GM12878 (cell line): ENCODE data around the gene KIAA1671. TPM values are rescaled to one million over a fixed set of nuclear protein-coding genes. Genes with fewer than 3 reads are reported as not detected.

Source experiments
- ATAC-seq: fragments of 200-7000 bp; cut with Tn5 transposase; 3 replicates; pipeline ENCODE4 v1.9.1; 2020; ENCODE audit warnings: mild to moderate bottlenecking, moderate library complexity
- BruUV-seq: library from RNA; stranded (reverse); fragments of 400-500 nt; replicated peaks from 2 replicates; lab custom pipeline; 2021; lab: Mats Ljungman, UMichigan
- CTCF ChIA-PET: fragments of 300-600 bp; sonication (Branson Sonifier 250); formaldehyde crosslinking; extraction: SDS; loops from one replicate; lab custom pipeline; 2021; ENCODE audit warnings: inconsistent platforms; lab: Yijun Ruan, JAX
- POLR2A ChIA-PET: fragments of 350-600 bp; formaldehyde crosslinking; extraction: SDS; loops from one replicate; lab custom pipeline; 2021; ENCODE audit warnings: inconsistent platforms; lab: Charles Lee
- RAD21 ChIA-PET: fragments of 300-600 bp; sonication (Branson Sonifier 250); formaldehyde crosslinking; loops from one replicate; lab custom pipeline; 2023; ENCODE audit warnings: antibody characterized with exemption; ENCODE audit not compliant: unreplicated experiment; lab: Charles Lee
- SMC1A ChIA-PET: fragments of 300-600 bp; sonication (Branson Sonifier 250); formaldehyde crosslinking; loops from one replicate; lab custom pipeline; 2023; ENCODE audit not compliant: unreplicated experiment, uncharacterized antibody; lab: Charles Lee
- DNase-seq: peaks from one replicate; pipeline ENCODE4 v3.0.0-alpha.2; 2011; ENCODE audit warnings: low read depth, low spot score
- FAIRE-seq: peaks from 3 replicates; lab custom pipeline; 2011; peaks lifted over from hg19 to GRCh38; lab: Jason Lieb, UNC
- H2AFZ ChIP-seq: 2 replicates; pipeline ENCODE4 v1.6.0; 2011; ENCODE audit warnings: low read depth, low read length, control low read depth; ENCODE audit not compliant: control insufficient read depth
- H3K27ac ChIP-seq: 2 replicates; pipeline ENCODE4 v1.5.1; 2011; ENCODE audit warnings: control low read depth; ENCODE audit not compliant: control insufficient read depth, insufficient read depth
- H3K27me3 ChIP-seq, 2 experiments: replicated peaks in 1 of 2; 2 replicates each; pipeline versions ENCODE4 v1.6.0 to v1.6.1; 2011; ENCODE audit warnings: low read length in 1 of 2; ENCODE audit not compliant: control insufficient read depth in 2 of 2, insufficient read depth in 2 of 2
- H3K36me3 ChIP-seq, 2 experiments: 2 replicates each; pipeline ENCODE4 v1.5.1; 2011; ENCODE audit warnings: low read length in 1 of 2; ENCODE audit not compliant: control insufficient read depth in 2 of 2, insufficient read depth in 2 of 2
- H3K4me1 ChIP-seq: 2 replicates; pipeline ENCODE4 v1.6.1; 2011; ENCODE audit warnings: mild to moderate bottlenecking, low read length, moderate library complexity, mixed read lengths; ENCODE audit not compliant: control insufficient read depth, insufficient read depth
- H3K4me2 ChIP-seq: 2 replicates; pipeline ENCODE4 v1.6.0; 2011; ENCODE audit warnings: control low read depth; ENCODE audit not compliant: control insufficient read depth, insufficient read depth
- H3K4me3 ChIP-seq: fragments of 200-600 bp; sonication (generic); 2 replicates; pipeline ENCODE4 v1.5.1; 2016
- H3K79me2 ChIP-seq: 2 replicates; pipeline ENCODE4 v1.6.0; 2011; ENCODE audit warnings: low read length; ENCODE audit not compliant: control insufficient read depth, insufficient read depth
- H3K9ac ChIP-seq: 2 replicates; pipeline ENCODE4 v1.8.0; 2011; ENCODE audit warnings: low read length, control low read depth, mixed read lengths; ENCODE audit not compliant: control insufficient read depth, insufficient read depth
- H3K9me3 ChIP-seq: replicated peaks from 3 replicates; pipeline ENCODE4 v1.5.1; 2011; ENCODE audit warnings: mild to moderate bottlenecking, low read length; ENCODE audit not compliant: control insufficient read depth, insufficient read depth
- H4K20me1 ChIP-seq: 2 replicates; pipeline ENCODE4 v1.6.0; 2011; ENCODE audit not compliant: control insufficient read depth, insufficient read depth
- BHLHE40 ChIP-seq, 2 experiments: fragments of 450-650 bp in 1 of 2; IDR thresholded peaks; 2 replicates each; pipeline ENCODE4 v1.6.1; 2011 to 2017; ENCODE audit warnings: low read depth in 2 of 2, borderline replicate concordance in 1 of 2, improper control_type of control experiment in 1 of 2, low read length in 1 of 2, mild to moderate bottlenecking in 1 of 2
- BMI1 ChIP-seq: fragments of 450-650 bp; IDR thresholded peaks from 2 replicates; pipeline ENCODE4 v1.6.1; 2016; ENCODE audit warnings: mild to moderate bottlenecking, moderate library complexity, borderline replicate concordance
- GABPA ChIP-seq: IDR thresholded peaks from 2 replicates; pipeline ENCODE4 v1.6.1; 2014; ENCODE audit warnings: antibody characterized with exemption, low read depth, mild to moderate bottlenecking, inconsistent platforms
- LARP7 ChIP-seq: fragments of 450-650 bp; IDR thresholded peaks from 2 replicates; pipeline ENCODE4 v1.6.1; 2017; ENCODE audit warnings: mild to moderate bottlenecking
- MYB ChIP-seq: fragments of 150-350 bp; IDR thresholded peaks from 2 replicates; pipeline ENCODE4 v1.6.1; 2014; ENCODE audit warnings: mild to moderate bottlenecking, low read depth, low read length, borderline replicate concordance
- RAD21 ChIP-seq: IDR thresholded peaks from 2 replicates; pipeline ENCODE4 v1.6.1; 2011; ENCODE audit warnings: mild to moderate bottlenecking, low read depth, low read length, moderate library complexity; ENCODE audit not compliant: insufficient read depth
- SIX5 ChIP-seq: IDR thresholded peaks from 2 replicates; pipeline ENCODE4 v1.6.1; 2011; ENCODE audit warnings: mild to moderate bottlenecking, low read depth, low read length, moderate library complexity; ENCODE audit not compliant: severe bottlenecking
- ZNF207 ChIP-seq: fragments of 450-650 bp; IDR thresholded peaks from 2 replicates; pipeline ENCODE4 v1.6.1; 2014; ENCODE audit warnings: antibody characterized with exemption, mild to moderate bottlenecking, borderline replicate concordance
- WGBS: methylation state at CpG from one replicate; pipeline ENCODE4 v1.1.6; 2016; ENCODE audit warnings: low lambda C conversion rate; ENCODE audit not compliant: insufficient replicate concordance, insufficient coverage; ENCODE audit errors: missing lambda C conversion rate; 5-methylcytosine and 5-hydroxymethylcytosine counted together
- in situ Hi-C: fragments of 300-500 bp; cut with MboI; formaldehyde crosslinking; loops from 9 replicates; pipeline ENCODE4 v1.14.3; 2018; ENCODE audit warnings: mixed read lengths
- intact Hi-C: fragments of 100-400 bp; cut with micrococcal nuclease; formaldehyde crosslinking; loops from one replicate; pipeline ENCODE4 v1.14.2; 2022; ENCODE audit not compliant: unreplicated experiment
- polyA plus RNA-seq, 11 experiments: library from polyadenylated mRNA; depleted of rRNA in 4 of 11; unstranded in 6 of 11; stranded (reverse) in 5 of 11; fragments of >200 nt; fragmentation: Nextera tagmentation in 4 of 11; fragmentation: Illumina TruSeq in 1 of 11; extraction: Ambion mirVana in 4 of 11; extraction: Trizol in 1 of 11; gene quantifications; 1 replicate in 1 of 11; 2 replicates in 10 of 11; pipeline versions ENCODE4 v1.2.1 to v1.2.3, GENCODE V29; 2011 to 2016; ENCODE audit warnings: inconsistent platforms in 2 of 11, missing spikeins in 2 of 11, low read depth in 1 of 11
- total RNA-seq, 4 experiments: library from RNA; depleted of rRNA in 3 of 4; stranded (reverse); fragments of >200 nt in 3 of 4; fragmentation: Illumina TruSeq in 1 of 4; extraction: Trizol in 1 of 4; gene quantifications; 2 replicates each; pipeline versions ENCODE4 v1.2.1 to v1.2.3, GENCODE V29; 2013 to 2021
- TF ChIP-seq, protein P1 (sequence below): IDR thresholded peaks from 2 replicates; pipeline ENCODE4 v1.6.1; 2011; ENCODE audit warnings: mild to moderate bottlenecking, low read depth, low read length, moderate library complexity; ENCODE audit not compliant: insufficient replicate concordance

The KIAA1671 gene
- total and polyA plus RNA-seq, 10 of the 15 experiments (the other 5 are each of a cell fraction or from before 2014, with no cell fraction given): 0.05 to 2.7 (median 0.33) TPM

DNA sequence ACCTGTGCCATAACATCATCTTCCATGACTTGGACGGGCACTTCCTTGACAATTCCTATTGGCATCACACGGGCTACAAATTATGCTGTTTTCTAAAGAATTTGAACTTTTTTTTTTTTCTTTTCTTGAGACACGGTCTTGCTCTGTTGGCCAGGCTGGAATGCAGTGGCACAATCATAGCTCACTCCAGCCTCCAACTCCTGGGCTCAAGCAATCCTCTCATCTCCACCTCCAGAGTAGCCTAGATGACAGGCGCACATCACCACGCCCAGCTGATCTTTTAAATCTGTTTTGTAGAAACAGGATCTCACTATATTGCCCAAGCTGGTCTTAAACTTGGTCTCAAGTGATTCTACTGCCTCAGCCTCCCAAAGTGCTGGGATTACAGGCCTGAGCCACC, 243.8 kb downstream of the KIAA1671 start:
- RAD21 ChIA-PET: no interaction called here
- TF ChIP-seq RAD21 (no peak), MYB (no peak), ZNF207 (no peak), LARP7 (no peak), GABPA (no peak), SIX5 (no peak), BMI1 (no peak), BHLHE40 (IDR thresholded peaks at IDR 0.05; ENCODE audit: borderline replicate concordance in 1 of 2, low read depth in 2 of 2, low read length in 1 of 2) (no peak)
- TF ChIP-seq, protein P1, sequence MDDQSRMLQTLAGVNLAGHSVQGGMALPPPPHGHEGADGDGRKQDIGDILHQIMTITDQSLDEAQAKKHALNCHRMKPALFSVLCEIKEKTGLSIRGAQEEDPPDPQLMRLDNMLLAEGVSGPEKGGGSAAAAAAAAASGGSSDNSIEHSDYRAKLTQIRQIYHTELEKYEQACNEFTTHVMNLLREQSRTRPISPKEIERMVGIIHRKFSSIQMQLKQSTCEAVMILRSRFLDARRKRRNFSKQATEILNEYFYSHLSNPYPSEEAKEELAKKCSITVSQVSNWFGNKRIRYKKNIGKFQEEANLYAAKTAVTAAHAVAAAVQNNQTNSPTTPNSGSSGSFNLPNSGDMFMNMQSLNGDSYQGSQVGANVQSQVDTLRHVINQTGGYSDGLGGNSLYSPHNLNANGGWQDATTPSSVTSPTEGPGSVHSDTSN: no peak
- H3K9me3 ChIP-seq: no peaks in the 10 kb centered on the region
- H3K4me3 ChIP-seq: no peak overlapping the region
- SMC1A ChIA-PET: no interaction called here
- no TSS peak for BruUV-seq
- H3K79me2 ChIP-seq: no peaks in the 10 kb centered on the region
- FAIRE-seq: no peak
- POLR2A ChIA-PET: no interaction called here
- no peak overlapping the region for H3K27ac ChIP-seq
- no peak overlapping the region for H3K9ac ChIP-seq
- no peak overlapping the region for H2AFZ ChIP-seq
- no peaks in the 10 kb centered on the region; a peak in 1 of 4 replicates for H3K27me3 ChIP-seq
- in situ Hi-C loops (no loop called here), intact Hi-C loops (no loop called here)
- no peak overlapping the region for H3K4me2 ChIP-seq
- ATAC-seq: no peak
- no peaks in the 10 kb centered on the region for H3K36me3 ChIP-seq
- WGBS: 28% methylated on average over 5 of the region's 5 CpGs
- DNase-seq: no peak
- H3K4me1 ChIP-seq: no peaks in the 10 kb centered on the region
- no peaks in the 10 kb centered on the region for H4K20me1 ChIP-seq
- CTCF ChIA-PET: interaction anchor here (0.6 to 1.5 kb wide), 3 partner anchors 125 to 465 kb away, joined by 3 to 4 read pairs (median 3); no protein-coding TSS in a partner anchor
